Motor neuron (in vitro differentiated cells): ENCODE data around the gene LEMD1. TPM values are rescaled to one million over a fixed set of nuclear protein-coding genes. Genes with fewer than 3 reads are reported as not detected.

Source experiments
- ATAC-seq, 8 experiments: fragments of 200-7000 bp; cut with Tn5 transposase; replicated peaks in 6 of 8; 2 replicates each; pipeline ENCODE4 v1.8.0; 2021; ENCODE audit warnings: mild to moderate bottlenecking in 8 of 8, moderate library complexity in 8 of 8
- H3K27ac ChIP-seq, 2 donors: fragments of 250-450 bp; sonication (Bioruptor Pico); 2 replicates each; pipeline ENCODE4 v1.9.0; 2021; ENCODE audit warnings: antibody characterized with exemption in 2 of 2, mild to moderate bottlenecking in 2 of 2, moderate library complexity in 1 of 2
- H3K4me1 ChIP-seq, 2 donors: fragments of 250-450 bp; sonication (Bioruptor Pico); replicated peaks in 1 of 2; 2 replicates each; pipeline ENCODE4 v1.6.1; 2021; ENCODE audit warnings: antibody characterized with exemption in 2 of 2, mild to moderate bottlenecking in 2 of 2, moderate library complexity in 1 of 2
- H3K4me3 ChIP-seq, 5 donors: fragments of 250-450 bp; sonication (Bioruptor Pico); 2 replicates each; pipeline ENCODE4 v1.9.0; 2021; ENCODE audit warnings: antibody characterized with exemption in 5 of 5, mild to moderate bottlenecking in 5 of 5, moderate library complexity in 4 of 5
- WGBS, 10 experiments: fragments of 450-650 bp; shearing (Covaris generic); methylation state at CpG; one replicate each; pipeline ENCODE4 v1.0.0; 2022; 5-methylcytosine and 5-hydroxymethylcytosine counted together
- in situ Hi-C, 9 experiments: fragments of 400-800 bp; cut with MboI; loops; one replicate each; pipeline ENCODE4 v1.15.0; 2021; ENCODE audit warnings: low sequenced_read_pairs in 9 of 9, low pct_unique_long_range_greater_than_20kb in 2 of 9; ENCODE audit not compliant: unreplicated experiment in 9 of 9
- total RNA-seq, 8 experiments: library from RNA; unstranded; fragments of 300-600 nt; gene quantifications; 2 replicates each; pipeline versions ENCODE4 v1.2.3 to v1.2.4, GENCODE V29; 2022

The LEMD1 gene
- total RNA-seq, 8 experiments from 2014 or later: 4.2 to 46.8 (median 36.4) TPM; not detected in 3

DNA sequence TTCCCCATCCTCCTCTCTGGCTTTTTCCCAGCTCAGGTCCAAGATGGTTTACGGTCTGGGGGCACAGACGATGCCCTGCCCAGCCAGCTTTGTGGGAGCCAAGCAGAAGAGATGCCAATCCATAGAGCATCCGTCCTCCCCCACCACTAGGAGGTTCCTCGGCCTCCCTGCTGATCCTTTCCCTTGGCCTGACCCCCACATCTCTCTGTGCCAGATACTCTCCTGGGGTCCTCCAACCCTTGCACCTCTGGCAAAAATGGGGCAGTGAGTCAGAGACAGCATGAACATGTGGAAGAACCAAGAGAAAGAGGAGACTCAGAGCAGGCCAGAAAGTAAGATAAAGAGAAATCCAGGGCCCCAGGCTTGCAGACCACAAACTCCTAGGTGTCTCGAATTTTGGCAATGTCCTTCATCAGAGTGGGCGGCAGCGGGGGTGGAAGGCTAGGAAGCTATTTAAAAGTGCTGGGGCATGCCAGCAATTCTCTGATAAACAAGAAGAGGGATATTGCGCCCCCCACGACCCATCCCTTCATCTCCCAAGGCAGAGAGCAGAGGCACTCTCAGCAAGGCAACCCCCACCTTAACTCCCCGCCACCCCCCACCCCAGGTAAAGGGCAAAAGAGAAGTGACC lies 22.6 kb upstream of the LEMD1 start:
- Histone ChIP-seq H3K27ac (peak overlapping the region in 1 of 2 donors; percentile 5), H3K4me3 (no peak overlapping the region), H3K4me1 (peaks cover 89 to 96% of the 10 kb centered on the region in 2 donors)
- no peak for ATAC-seq
- in situ Hi-C loops: no loop called here
- 8 to 50% (median 21%) methylated on average over 2 to 6 of the region's 10 CpGs; no CpG with 5 or more reads in 4 of the 10 experiments for WGBS, 10 experiments

DNA sequence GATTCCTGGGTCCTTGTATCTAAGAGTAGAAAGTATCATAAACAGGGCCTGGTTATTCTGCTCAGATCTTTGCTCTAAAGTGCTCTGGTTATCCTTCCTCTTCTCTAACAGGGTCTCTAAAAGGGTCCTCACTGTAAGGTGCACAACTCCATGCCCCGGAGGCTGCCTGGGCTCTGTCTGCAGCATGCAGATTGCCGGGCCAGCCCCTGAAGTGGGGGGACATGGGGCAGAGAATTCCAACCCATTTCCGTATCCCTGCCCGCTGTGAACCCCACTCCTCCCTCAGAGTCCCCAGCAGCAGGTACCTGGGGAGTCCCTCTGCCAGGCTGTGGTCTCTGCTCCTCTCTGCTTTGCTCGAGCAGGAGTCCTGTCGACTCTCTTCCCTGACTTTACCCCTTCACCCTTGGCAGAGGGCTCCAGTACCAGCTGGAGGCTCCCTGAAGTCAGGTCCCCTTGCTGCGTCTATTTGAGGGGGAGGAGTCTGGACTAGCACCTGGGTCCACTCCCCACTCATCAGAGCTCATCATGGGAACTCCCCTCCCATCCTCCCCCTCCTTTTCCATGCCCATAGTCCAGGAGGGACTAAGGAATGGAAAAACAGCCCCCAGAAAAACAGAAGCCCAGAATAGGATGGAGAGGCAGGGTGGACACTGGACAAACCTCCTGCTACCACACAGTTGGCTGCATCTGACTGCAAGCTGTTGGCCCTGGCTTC lies 21.9 kb upstream of the LEMD1 start:
- Histone ChIP-seq H3K4me3 (no peak overlapping the region), H3K4me1 (peaks cover 89 to 96% of the 10 kb centered on the region in 2 donors), H3K27ac (no peak overlapping the region)
- ATAC-seq: no peak
- WGBS, 10 experiments: 20 to 100% (median 80%) methylated on average over 1 to 5 of the region's 7 CpGs; no CpG with 5 or more reads in 3 of the 10 experiments
- in situ Hi-C loops: no loop called here

DNA sequence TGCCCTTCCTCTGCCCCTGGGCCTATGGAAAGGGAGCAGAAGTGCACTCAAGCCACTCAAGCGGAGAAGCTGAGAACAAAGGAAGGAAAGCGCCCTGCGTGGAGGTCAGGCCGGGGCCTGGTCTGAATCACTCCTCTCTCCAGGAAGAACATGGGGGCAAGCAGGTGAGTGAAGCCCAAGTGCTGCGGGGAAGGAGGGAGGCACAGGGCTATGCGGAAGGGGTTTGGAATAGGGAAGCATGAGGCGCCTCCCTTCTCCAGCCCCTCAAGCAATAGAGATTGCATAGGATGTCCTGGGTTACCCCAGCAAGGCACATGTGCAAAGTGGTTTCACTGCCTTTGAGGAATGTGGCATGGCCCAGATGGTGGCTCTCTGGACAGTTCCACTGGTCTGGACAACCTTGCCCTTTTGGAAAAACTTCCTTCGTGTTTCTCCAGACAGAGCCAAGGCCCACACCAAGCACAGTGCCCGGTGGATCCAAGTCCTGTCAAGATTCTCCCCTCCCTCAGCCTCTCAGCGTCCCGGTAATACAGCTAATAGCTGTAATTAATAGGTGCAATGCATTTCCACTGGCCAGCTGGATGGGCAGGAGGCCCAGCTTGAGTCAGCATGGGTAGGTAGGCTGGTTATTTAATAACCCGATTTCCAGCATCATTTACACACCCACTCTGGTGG lies 20.3 kb upstream of the LEMD1 start:
- no peak for ATAC-seq
- in situ Hi-C loops: no loop called here
- 0 to 83% (median 52%) methylated on average over 1 to 7 of the region's 12 CpGs; no CpG with 5 or more reads in 1 of the 10 experiments for WGBS, 10 experiments
- Histone ChIP-seq H3K27ac (peak overlapping the region; percentile 64), H3K4me1 (peaks cover 79 to 87% of the 10 kb centered on the region in 2 donors), H3K4me3 (no peak overlapping the region)

DNA sequence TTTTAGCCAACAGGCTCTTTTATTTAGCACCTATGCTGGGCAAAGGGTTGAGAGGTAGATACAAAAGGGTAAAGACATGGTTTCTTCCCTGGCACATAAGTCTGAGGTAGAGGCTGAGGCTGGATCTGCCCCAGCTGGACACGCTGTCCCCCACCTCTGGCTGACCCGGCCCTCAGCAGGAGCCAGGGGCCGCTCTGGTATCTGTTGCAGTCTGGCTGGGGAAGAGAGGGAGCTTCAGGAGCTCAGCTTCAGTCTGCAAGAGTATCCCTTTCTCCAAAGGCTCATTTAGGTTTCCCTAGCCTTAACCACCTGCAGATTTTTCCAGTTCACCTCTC lies 19.8 kb upstream of the LEMD1 start:
- Histone ChIP-seq H3K27ac (peak overlapping the region; percentile 64), H3K4me1 (peaks cover 74 to 85% of the 10 kb centered on the region in 2 donors), H3K4me3 (no peak overlapping the region)
- ATAC-seq: no peak
- in situ Hi-C loops: no loop called here
- 23 to 60% (median 52%) methylated on average over 2 of the region's 3 CpGs; no CpG with 5 or more reads in 6 of the 10 experiments for WGBS, 10 experiments

DNA sequence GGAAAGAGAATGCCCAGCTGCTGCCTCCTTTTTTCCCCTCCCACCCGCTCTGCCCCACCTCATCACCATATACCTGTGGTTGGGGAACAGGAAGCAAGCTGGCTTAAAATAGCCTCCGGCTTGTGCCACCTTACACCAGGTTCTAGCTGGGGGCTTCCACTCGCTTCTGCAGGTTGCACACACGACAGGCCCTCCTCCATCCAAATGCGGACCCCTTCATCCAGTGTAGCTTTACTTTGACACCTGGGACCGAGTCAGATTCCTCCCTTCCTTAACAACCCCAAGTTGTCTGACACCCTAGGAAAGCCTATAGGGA lies 19.4 kb upstream of the LEMD1 start:
- peaks cover 72 to 85% of the 10 kb centered on the region in 2 donors for H3K4me1 ChIP-seq
- WGBS, 10 experiments: 20 to 92% (median 58%) methylated on average over 1 to 5 of the region's 6 CpGs; no CpG with 5 or more reads in 4 of the 10 experiments
- H3K4me3 ChIP-seq: no peak overlapping the region
- no peak for ATAC-seq
- peak overlapping the region; percentile 64 for H3K27ac ChIP-seq
- in situ Hi-C loops: no loop called here

DNA sequence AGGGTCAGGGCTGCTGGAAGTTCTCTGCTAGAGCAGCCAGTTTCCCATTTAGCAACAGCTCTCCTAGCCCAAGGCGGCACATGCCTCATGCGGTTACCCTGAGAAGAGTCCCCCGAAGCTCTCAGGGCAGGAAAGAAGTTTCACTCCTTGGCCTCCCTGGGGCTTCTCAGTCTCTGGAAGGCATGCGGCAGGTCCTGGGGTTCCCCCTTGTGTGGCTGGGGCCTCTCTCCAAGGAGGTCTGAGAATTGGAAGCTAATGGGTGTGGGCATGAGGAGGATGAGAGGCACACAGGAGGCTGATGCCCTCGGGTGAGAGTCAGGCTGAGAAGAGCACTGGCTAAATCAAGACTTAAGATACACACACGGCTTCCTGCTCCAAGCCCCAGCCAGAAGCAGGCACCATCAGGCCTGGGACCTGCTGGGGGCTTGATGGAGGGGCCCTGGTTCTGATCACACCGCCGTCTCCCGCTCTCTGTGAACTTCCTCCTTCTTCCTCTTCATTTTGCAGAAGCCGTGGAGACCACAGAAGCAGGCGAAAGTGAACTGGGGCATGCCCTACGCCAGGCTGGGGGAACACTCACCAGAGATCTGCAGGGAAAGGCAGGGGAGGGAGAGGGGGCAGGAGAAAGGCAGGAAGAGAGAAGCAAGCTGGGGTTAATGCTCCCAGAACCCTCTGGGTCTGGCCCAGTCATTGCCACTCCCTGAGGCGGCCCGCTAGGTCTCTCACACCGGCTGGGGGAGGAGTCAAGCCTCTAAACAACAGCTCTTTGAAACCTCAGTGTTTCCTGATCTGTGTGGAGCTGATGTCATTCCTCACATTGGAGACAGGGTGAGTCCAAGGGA lies 18.8 kb upstream of the LEMD1 start:
- in situ Hi-C loops: no loop called here
- ATAC-seq: peak; percentile 46 to 93 (median 88)
- Histone ChIP-seq H3K27ac (peak overlapping the region; percentile 64), H3K4me1 (peaks cover 72 to 85% of the 10 kb centered on the region in 2 donors), H3K4me3 (no peak overlapping the region)
- 23 to 100% (median 65%) methylated on average over 1 to 10 of the region's 15 CpGs; no CpG with 5 or more reads in 2 of the 10 experiments for WGBS, 10 experiments

DNA sequence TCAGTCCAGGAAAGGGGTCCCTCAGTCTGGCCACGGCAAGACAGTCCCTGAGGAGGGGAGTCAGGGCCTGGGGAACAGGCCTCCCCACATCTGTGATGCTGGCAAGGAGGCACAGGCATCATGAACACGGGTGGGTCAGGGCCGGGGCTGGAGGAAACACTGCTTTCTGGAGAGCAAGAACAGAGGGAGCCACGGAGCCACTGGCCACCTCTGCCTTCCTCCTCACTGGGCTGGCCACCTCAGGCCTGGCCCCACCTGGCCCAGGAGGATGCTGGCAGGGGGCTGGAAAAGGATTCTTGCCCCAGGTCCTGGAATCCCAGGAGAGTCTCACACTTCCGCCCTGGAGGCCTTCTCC lies 18.2 kb upstream of the LEMD1 start:
- Histone ChIP-seq H3K27ac (no peak overlapping the region), H3K4me1 (peaks cover 72 to 85% of the 10 kb centered on the region in 2 donors), H3K4me3 (no peak overlapping the region)
- in situ Hi-C loops: no loop called here
- no peak for ATAC-seq
- WGBS, 10 experiments: 0 to 100% (median 88%) methylated on average over 1 to 4 of the region's 5 CpGs; no CpG with 5 or more reads in 4 of the 10 experiments

DNA sequence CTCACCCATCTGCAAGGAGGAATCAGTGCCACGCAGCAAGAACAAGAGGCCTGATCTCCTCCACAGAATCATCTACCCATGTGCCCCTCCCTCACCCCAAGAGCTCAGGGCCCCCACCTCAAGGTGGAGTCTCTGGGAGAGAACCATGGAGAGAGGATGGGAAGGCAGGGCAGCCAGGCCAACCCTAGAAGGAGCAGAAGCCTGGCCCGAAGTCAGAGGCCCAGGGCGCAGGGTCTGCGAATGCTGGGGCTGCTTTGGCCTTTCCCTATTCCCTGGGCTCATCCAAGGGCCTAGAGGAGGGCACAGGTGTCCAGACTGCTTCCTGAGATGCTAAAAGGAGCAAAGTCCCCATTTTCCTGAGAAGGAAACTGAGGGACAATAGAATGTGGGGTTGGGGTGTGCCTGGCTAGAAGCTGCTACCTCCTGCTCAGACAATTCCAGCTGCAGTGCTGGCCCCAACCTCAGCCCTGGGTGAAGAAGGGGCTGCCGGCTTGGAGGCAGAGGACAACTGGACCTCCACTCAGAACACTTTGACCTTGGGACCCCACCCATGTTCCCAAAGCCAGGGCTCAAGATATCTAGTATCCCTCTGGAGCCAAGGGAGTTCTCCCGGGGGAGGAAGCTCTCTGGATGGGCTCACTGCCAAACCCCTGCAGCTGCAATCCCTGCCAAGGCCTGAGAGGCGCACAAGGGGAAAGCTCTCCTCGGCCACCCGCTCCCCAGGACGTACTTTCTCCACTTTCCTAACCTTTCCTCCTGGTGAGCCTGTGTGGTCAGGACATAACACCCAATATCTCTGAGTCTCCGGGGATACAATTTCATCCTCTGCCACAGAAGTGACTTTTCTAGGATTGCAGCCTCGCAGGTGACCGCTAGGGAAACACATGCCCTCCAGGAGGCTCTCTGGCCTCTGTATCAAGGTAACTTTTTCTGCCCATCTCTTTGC lies 16.6 kb upstream of the LEMD1 start:
- Histone ChIP-seq H3K4me3 (no peak overlapping the region), H3K27ac (no peak overlapping the region), H3K4me1 (peaks cover 58 to 79% of the 10 kb centered on the region in 2 donors)
- WGBS, 10 experiments: 20 to 91% (median 72%) methylated on average over 1 to 10 of the region's 13 CpGs; no CpG with 5 or more reads in 2 of the 10 experiments
- in situ Hi-C loops: no loop called here
- peak in 4 of 8 experiments; percentile 21 to 78 (median 37) for ATAC-seq

DNA sequence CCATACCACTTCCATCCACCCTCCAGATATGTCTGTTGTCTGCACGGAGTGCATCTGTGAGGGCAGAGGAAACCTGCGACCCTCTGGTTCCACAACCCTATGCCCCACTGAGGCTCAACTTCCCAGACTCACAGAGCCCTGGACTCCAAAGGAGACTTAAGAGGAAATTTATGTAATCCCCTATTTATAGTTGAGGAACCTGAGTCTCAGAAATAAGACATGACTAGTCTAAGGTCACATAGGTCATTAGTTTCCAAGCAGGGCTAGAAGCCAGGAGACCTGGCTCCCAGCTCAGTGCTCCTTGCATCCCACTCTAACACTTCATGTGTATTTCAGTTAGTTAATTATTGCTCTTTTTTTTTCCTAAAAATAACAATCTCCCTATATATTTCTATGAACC lies 15.7 kb upstream of the LEMD1 start:
- Histone ChIP-seq H3K4me3 (no peak overlapping the region), H3K4me1 (peaks cover 52 to 70% of the 10 kb centered on the region in 2 donors), H3K27ac (no peak overlapping the region)
- whole genome bisulfite sequencing, 10 experiments: 96 to 100% (median 100%) methylated on average over 2 of the region's 2 CpGs; no CpG with 5 or more reads in 7 of the 10 experiments
- ATAC-seq: no peak
- in situ Hi-C loops: no loop called here

DNA sequence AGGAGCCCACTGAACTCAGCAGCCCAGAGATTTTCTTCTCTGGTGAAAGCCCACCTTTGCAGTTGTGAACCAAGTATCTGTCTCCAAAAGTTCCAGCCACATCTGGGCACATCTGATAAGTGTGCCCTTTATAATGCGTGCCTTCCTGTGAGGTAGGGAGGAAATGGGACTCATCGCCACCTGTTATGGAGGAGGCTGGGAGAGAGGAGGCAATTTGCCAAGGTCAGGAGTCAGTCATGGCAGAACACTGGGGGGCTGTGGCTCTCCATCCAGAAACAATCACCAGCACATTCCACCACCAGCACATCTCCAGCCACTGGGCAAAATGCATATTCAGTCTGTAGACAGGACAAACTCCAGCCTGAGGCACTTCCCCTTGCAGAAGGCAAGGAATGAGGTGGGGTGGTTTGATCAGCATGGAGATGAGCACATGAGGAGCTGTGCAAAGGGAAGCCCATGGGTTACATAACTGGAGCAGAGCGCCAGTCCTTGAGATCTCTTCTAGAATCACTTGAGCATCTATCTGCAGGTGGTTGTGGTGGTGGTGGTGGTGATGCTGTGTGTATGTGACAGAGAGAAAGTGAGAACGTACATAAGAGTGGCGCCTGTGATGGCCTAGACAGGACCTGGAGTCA lies 15.0 kb upstream of the LEMD1 start:
- H3K27ac ChIP-seq: no peak overlapping the region
- 50 to 93% (median 83%) methylated on average over 1 to 3 of the region's 5 CpGs; no CpG with 5 or more reads in 6 of the 10 experiments for WGBS, 10 experiments
- in situ Hi-C loops: no loop called here
- H3K4me3 ChIP-seq: no peak overlapping the region
- H3K4me1 ChIP-seq: peaks cover 45 to 63% of the 10 kb centered on the region in 2 donors
- peak in 3 of 8 experiments; percentile 79 to 86 (median 81) for ATAC-seq
